ENCODE results near the gene CACNA2D1. TPM values are rescaled to one million over a fixed set of nuclear protein-coding genes. Genes with fewer than 3 reads are reported as not detected.
"Not testable (repeated sequence)": the region's sequence is repeated elsewhere in the genome, so short reads cannot be mapped to it uniquely, and the experiment has no call there.

CACNA2D1 gene
- total RNA-seq, 1 donor from 2014 or later = 197 TPM

- no peak for DNase-seq
Measured at GRCh38 chr7:82039621-82040020, 404.0 kb downstream of the CACNA2D1 start.

DNA sequence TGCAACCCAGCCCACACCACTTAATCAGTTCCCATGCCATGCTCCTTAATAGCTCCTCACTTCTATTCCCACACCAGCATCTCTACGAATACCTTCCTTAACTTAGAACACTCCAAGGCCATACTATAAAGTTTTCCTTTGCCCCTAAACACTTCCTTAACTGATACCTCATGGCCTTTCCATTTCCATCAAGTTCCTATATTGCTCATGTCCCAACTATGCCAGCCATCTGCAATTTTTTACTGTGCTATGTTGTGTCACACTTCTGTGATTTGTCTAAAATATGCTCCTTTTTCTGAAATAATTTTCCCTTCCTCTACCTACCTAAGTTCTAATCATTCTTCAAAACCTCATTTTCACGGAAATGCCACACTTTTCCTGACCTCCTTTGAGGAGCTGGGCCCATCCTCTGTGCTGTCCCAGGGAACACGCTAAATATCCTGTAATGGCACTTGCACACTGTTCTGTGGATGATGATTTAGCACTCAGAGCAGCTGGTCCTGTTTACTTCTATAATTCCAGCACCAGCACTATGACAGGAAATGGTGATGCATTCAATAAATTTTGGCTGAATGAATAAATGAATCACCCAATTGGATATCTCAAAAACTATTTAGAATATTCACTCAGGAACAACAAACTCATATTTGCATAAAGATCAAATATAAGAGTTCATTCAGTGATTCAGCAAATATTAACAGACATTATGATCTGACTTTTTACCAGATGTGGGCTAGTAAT, 407.3 kb downstream of the CACNA2D1 start:
- DNase-seq = no peak

DNA sequence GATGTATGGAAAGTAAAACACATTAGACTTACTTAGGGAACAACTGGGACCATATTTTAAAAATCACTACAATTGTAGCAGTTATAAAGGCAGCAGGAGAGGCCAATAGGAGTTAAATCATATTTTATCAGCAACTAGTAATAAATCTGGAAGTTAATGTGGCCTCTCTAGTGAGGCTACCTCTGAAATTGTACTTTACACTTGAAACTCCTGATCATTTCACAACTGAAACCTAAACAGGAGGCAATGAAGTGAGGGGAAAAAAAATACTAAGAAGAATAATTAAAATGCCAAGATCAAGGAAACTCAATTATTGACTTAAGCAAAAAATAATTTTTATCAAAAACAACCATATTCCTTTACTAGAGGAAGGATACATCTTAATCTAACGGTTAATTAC, 408.1 kb downstream of the CACNA2D1 start:
- DNase-seq = no peak

- no peak for DNase-seq
Measured at GRCh38 chr7:82032901-82033300, 410.7 kb downstream of the CACNA2D1 start.

DNA sequence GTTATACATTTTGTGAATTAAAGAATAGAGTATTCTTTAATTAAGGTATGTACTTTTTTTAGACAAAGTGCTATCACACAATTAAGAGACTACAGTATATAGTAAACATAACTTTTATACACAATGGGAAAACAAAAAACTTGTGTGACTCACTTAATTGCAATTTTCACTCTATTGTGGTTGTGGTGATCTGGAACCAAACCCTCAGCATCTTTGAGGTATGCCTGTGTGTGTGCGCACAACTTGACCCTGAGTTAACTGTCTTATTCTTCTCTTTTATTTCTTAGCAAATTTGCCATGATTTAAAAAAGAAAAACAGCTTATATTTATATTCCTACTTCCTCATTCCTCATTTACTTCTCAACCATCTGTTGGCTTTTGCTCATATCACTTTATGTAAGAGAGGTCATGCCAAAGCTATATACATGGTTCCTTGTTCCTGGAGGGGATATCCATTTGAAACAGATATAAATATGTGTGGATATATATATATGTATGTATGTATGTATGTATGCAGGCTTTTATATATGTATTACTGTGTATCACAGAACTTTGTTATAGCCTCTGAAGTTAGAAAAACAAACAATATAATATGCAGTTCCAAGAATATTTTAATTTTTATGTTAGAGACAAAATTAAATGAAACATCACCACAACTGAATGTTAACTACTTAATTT, 414.2 kb downstream of the CACNA2D1 start:
- DNase-seq = no peak

GRCh38 chr7:82028097-82028496, 415.5 kb downstream of the CACNA2D1 start:
- DNase-seq = no peak

DNA sequence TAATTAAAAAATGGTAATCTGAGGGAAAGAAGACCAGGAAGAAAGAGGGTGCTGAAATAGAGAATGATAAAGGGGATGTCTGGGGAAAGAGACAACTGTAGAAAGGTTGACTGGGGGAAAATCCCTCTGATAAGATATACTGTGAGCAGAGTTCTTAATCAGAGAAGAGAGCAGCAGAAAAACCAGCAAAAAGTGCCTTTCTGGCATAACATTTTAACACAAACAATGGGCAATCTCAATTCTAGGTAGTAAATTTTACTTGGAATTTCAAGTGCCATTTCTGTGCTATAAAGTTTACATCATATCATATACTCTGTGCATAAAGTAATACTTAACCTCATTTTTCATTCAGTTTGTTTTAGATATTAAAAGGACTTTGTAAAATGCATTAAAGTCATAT, 421.9 kb downstream of the CACNA2D1 start:
- DNase-seq = no peak

GRCh38 chr7:82021036-82021435, 422.5 kb downstream of the CACNA2D1 start:
- DNase-seq = no peak

DNA sequence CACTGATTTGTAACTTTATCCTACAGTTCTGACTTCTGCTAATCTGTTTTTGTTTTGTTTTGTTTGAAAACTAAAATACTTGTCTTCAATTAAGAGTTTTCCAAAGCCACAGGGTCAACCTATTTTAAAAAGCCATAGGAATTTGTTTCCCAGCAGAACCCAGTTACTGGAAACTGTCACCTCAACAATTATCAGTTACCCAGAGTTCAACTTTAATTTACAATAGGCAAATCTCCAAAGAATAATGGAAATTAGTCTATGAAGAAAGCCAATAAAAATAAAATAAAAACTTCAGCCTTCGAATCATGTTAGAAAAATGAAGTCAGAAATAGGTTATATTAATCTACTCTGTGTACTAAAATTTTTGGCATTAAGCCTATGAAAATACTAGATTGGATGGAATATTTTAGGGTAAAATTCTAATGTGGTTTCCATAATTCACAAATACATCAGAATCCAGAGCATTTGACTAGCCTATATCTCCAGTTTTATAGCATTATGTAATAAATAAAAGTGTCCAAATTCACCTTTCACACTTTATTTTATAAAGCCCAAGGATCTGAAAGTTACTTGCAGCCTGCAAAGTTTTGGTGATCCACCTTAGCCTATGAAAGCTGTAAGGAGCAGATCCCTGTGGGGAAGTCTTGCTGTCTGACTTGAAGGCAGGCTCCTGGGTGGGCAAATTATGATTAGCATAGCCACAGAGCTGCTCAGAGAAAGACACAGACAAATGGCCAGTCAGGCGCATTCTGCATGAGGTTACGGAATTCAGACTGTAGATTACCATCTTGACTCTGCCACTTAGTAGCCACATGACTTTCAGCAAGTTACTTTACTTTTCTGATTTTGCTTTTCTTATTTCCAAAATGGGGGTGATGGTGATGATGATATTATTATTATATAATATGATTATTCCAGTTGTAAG, 423.8 kb downstream of the CACNA2D1 start:
- DNase-seq = no peak

- no peak for DNase-seq
Measured at GRCh38 chr7:82018226-82018625, 425.4 kb downstream of the CACNA2D1 start.

DNA sequence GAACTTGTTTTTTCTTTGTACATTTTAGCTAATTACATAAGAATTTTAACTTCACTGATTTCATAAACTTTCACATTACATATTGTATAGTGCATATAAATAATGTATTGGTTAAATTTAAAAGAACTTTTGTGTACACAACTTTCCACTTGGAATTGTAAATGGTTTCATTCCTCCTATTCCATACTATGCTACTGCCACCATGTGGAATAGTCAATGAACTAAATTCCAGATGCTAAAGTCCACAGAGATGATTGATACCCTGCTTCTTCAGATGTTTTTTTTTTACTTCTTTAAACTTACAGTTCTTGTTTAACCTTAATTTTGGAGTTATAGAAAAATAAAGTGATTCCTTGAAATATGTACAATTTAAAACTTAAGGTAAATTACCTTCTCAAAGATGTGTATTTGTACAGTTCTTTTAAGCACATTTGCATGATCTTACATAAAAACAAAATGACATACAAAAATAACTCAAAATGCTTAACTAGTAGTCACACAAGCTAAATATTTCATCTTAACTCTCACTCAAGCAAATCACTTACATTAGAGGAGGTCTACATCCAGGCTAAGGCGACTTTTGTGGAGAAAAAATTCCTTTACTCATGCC, 426.1 kb downstream of the CACNA2D1 start:
- peak; percentile 58 for DNase-seq

GRCh38 chr7:82015751-82016150, 427.8 kb downstream of the CACNA2D1 start:
- DNase-seq = no peak

DNA sequence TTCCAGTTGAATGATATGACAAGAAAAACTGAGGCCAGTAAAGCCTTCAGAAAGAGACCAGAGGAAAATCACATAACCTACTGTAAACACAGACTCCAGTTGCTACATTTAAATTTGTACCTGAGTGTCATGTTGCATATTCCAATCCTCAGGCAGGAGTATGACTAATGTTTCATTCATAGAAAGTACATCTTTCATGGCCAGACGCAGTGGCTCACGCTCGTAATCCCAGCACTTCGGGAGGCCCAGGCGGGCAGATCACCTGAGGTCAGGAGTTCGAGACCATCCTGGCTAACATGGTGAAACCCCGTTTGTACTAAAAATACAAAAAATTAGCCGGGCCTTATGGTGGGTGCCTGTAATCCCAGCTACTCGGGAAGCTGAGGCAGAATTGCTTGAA, 429.0 kb downstream of the CACNA2D1 start:
- not testable (repeated sequence) for DNase-seq

GRCh38 chr7:82012453-82012852, 431.1 kb downstream of the CACNA2D1 start:
- peak; percentile 52 for DNase-seq

GRCh38 chr7:82010416-82010815, 433.2 kb downstream of the CACNA2D1 start:
- DNase-seq = no peak

- no peak for DNase-seq
Measured at GRCh38 chr7:82007315-82007714, 436.3 kb downstream of the CACNA2D1 start.

DNA sequence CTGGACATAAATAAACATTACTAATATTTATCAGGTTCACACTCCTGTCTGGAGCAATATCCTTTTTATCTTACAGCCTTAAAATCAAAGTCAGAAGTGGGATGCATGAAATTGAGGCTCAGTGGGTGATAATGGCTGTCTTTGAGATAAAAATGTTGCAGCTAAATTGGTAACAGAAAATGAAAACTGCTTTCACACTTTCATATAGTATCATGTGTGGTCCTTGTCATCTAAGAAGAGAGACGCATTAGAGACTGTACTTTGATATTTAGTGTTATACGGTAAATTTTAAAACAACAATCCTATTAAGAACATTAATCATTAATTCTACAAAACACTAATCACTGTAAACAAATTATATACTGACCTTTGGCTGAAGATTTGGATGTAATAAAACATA, 438.5 kb downstream of the CACNA2D1 start:
- no peak for DNase-seq

GRCh38 chr7:81993186-81993585, 450.4 kb downstream of the CACNA2D1 start:
- no peak for DNase-seq

GRCh38 chr7:81990395-81990794, 453.2 kb downstream of the CACNA2D1 start:
- DNase-seq = no peak

GRCh38 chr7:81986723-81987470, 456.7 kb downstream of the CACNA2D1 start:
- DNase-seq = no peak

GRCh38 chr7:81983406-81983805, 460.2 kb downstream of the CACNA2D1 start:
- DNase-seq = no peak

DNA sequence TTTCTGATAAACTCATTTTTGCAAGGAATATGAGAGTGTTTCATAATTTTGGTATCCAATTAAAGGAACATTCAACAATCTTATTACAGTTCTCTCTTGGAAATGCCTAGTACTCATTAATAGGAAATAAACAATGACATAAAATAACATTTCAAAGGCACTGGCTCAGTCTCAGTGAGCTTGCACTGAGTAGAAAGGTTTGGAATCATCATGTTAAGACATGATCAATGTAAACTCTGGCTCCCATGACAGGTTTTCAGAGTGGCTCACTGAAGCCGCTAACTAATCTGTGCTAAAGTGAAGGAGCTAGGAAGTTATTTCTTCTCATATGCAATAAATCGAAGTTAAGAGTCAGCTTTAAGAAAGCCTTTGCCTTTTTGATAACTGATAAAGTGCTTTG, 470.5 kb downstream of the CACNA2D1 start:
- DNase-seq = no peak
